IMR-90 (cell line): ENCODE data around the gene NOX3. TPM values are rescaled to one million over a fixed set of nuclear protein-coding genes. Genes with fewer than 3 reads are reported as not detected.

ENCODE experiments used
- ATAC-seq: fragments of 200-7000 bp; cut with Tn5 transposase; 2 replicates; pipeline ENCODE4 v1.9.1; 2020; ENCODE audit warnings: low read depth, mild to moderate bottlenecking, moderate library complexity
- BruUV-seq: library from RNA; stranded (reverse); fragments of 400-500 nt; replicated peaks from 2 replicates; lab custom pipeline; 2021; lab: Mats Ljungman, UMichigan
- CTCF ChIA-PET: fragments of 300-600 bp; formaldehyde crosslinking; extraction: SDS; loops from one replicate; lab custom pipeline; 2021; ENCODE audit warnings: antibody characterized with exemption; lab: Yijun Ruan, JAX
- POLR2A ChIA-PET: fragments of 300-600 bp; sonication (Branson Sonifier 250); formaldehyde crosslinking; loops from one replicate; lab custom pipeline; 2022; ENCODE audit warnings: antibody characterized with exemption; ENCODE audit not compliant: unreplicated experiment; lab: Charles Lee
- DNase-seq: peaks from one replicate; pipeline ENCODE4 v3.0.0; 2013
- H2AFZ ChIP-seq: replicated peaks from 2 replicates; pipeline ENCODE3; 2013; ENCODE audit warnings: low read length, mild to moderate bottlenecking; ENCODE audit not compliant: poor library complexity
- H2AK5ac ChIP-seq: 2 replicates; pipeline ENCODE4 v1.6.1; 2013; ENCODE audit warnings: low read depth, low read length, inconsistent platforms
- H2AK9ac ChIP-seq: replicated peaks from 2 replicates; pipeline ENCODE3; 2013; ENCODE audit warnings: mild to moderate bottlenecking, low read depth, low read length, moderate library complexity; ENCODE audit not compliant: poor library complexity
- H2BK120ac ChIP-seq: 2 replicates; pipeline ENCODE4 v1.6.1; 2013; ENCODE audit warnings: low read depth, low read length, inconsistent platforms
- H2BK15ac ChIP-seq: 3 replicates; pipeline ENCODE4 v1.6.1; 2013; ENCODE audit warnings: low read depth, low read length, inconsistent platforms
- H2BK20ac ChIP-seq: 2 replicates; pipeline ENCODE4 v1.6.1; 2013; ENCODE audit warnings: low read depth, mild to moderate bottlenecking, inconsistent platforms, low read length, moderate library complexity
- H2BK5ac ChIP-seq: 2 replicates; pipeline ENCODE4 v1.6.1; 2013; ENCODE audit warnings: mild to moderate bottlenecking, low read depth, low read length, inconsistent platforms; ENCODE audit not compliant: poor library complexity, severe bottlenecking
- H3K14ac ChIP-seq: replicated peaks from 2 replicates; pipeline ENCODE4 v1.6.1; 2013; ENCODE audit warnings: low read depth, low read length, inconsistent platforms
- H3K18ac ChIP-seq: 2 replicates; pipeline ENCODE4 v1.6.1; 2013; ENCODE audit warnings: low read depth, low read length, control low read depth
- H3K23ac ChIP-seq: 2 replicates; pipeline ENCODE4 v1.6.1; 2013; ENCODE audit warnings: low read depth, low read length, inconsistent platforms
- H3K27ac ChIP-seq: 2 replicates; pipeline ENCODE4 v1.5.1; 2013; ENCODE audit warnings: mild to moderate bottlenecking, control low read depth, low read length; ENCODE audit not compliant: insufficient read depth
- H3K27me3 ChIP-seq: 2 replicates; pipeline ENCODE4 v1.6.1; 2013; ENCODE audit warnings: low read length; ENCODE audit not compliant: control insufficient read depth, insufficient read depth
- H3K36me3 ChIP-seq: 2 replicates; pipeline ENCODE4 v1.6.1; 2013; ENCODE audit warnings: low read length, mixed read lengths; ENCODE audit not compliant: control insufficient read depth, insufficient read depth
- H3K4ac ChIP-seq: 2 replicates; pipeline ENCODE4 v1.6.1; 2013; ENCODE audit warnings: low read depth, low read length, inconsistent platforms
- H3K4me1 ChIP-seq: 2 replicates; pipeline ENCODE4 v1.6.1; 2013; ENCODE audit warnings: low read length, mixed read lengths; ENCODE audit not compliant: control insufficient read depth, insufficient read depth
- H3K4me2 ChIP-seq: 2 replicates; pipeline ENCODE4 v1.6.1; 2013; ENCODE audit warnings: low read depth, mild to moderate bottlenecking, control low read depth, low read length, moderate library complexity
- H3K4me3 ChIP-seq: 2 replicates; pipeline ENCODE4 v1.5.1; 2013; ENCODE audit warnings: low read depth, mild to moderate bottlenecking, control low read depth, low read length, moderate library complexity; ENCODE audit not compliant: insufficient read depth
- H3K56ac ChIP-seq: 2 replicates; pipeline ENCODE4 v1.6.1; 2013; ENCODE audit warnings: low read length, inconsistent platforms; ENCODE audit not compliant: insufficient read depth; ENCODE audit errors: extremely low read depth
- H3K79me1 ChIP-seq, 2 experiments: 2 replicates each; pipeline ENCODE4 v1.6.1; 2013; ENCODE audit warnings: low read length in 2 of 2, inconsistent platforms in 1 of 2, low read depth in 1 of 2
- H3K9ac ChIP-seq: 2 replicates; pipeline ENCODE4 v1.6.1; 2013; ENCODE audit warnings: low read depth, low read length, control low read depth
- H3K9me1 ChIP-seq: 2 replicates; pipeline ENCODE4 v1.6.1; 2013; ENCODE audit warnings: low read length, inconsistent platforms; ENCODE audit not compliant: insufficient read depth
- H3K9me3 ChIP-seq: 2 replicates; pipeline ENCODE4 v1.6.1; 2013; ENCODE audit warnings: low read length; ENCODE audit not compliant: control insufficient read depth, insufficient read depth
- H4K20me1 ChIP-seq: 2 replicates; pipeline ENCODE4 v1.6.1; 2013; ENCODE audit warnings: low read length, inconsistent platforms; ENCODE audit not compliant: insufficient read depth
- H4K5ac ChIP-seq: 2 replicates; pipeline ENCODE4 v1.6.1; 2013; ENCODE audit warnings: mild to moderate bottlenecking, low read depth, low read length, control low read depth
- H4K8ac ChIP-seq, 2 experiments: 2 replicates each; pipeline ENCODE4 v1.6.1; 2013; ENCODE audit warnings: low read depth in 2 of 2, low read length in 2 of 2, control low read depth in 1 of 2, inconsistent platforms in 1 of 2
- H4K91ac ChIP-seq: 2 replicates; pipeline ENCODE4 v1.6.1; 2013; ENCODE audit warnings: low read depth, low read length, inconsistent platforms; ENCODE audit not compliant: insufficient read depth
- BHLHE40 ChIP-seq: fragments of 150-350 bp; IDR thresholded peaks from 2 replicates; pipeline ENCODE4 v1.6.1; 2016; ENCODE audit warnings: mild to moderate bottlenecking, low read depth, low read length
- CEBPB ChIP-seq: IDR thresholded peaks from 2 replicates; pipeline ENCODE4 v1.6.1; 2012; ENCODE audit warnings: low read depth, low read length, improper control_type of control experiment
- CHD1 ChIP-seq: IDR thresholded peaks from 2 replicates; pipeline ENCODE4 v1.6.1; 2012; ENCODE audit warnings: low read depth, low read length, improper control_type of control experiment
- FOS ChIP-seq: fragments of 150-350 bp; IDR thresholded peaks from 2 replicates; pipeline ENCODE4 v1.6.1; 2016; ENCODE audit warnings: low read depth, low read length
- MAFK ChIP-seq: IDR thresholded peaks from 2 replicates; pipeline ENCODE4 v1.6.1; 2012; ENCODE audit warnings: low read depth, low read length, improper control_type of control experiment
- MAZ ChIP-seq: IDR thresholded peaks from 2 replicates; pipeline ENCODE4 v1.6.1; 2012; ENCODE audit warnings: low read depth, mild to moderate bottlenecking, low read length, improper control_type of control experiment, moderate library complexity, borderline replicate concordance
- MXI1 ChIP-seq: IDR thresholded peaks from 2 replicates; pipeline ENCODE4 v1.6.1; 2012; ENCODE audit warnings: low read depth, mild to moderate bottlenecking, low read length, moderate library complexity, borderline replicate concordance
- NFE2L2 ChIP-seq: fragments of 150-350 bp; IDR thresholded peaks from 2 replicates; pipeline ENCODE4 v1.6.1; 2016; ENCODE audit warnings: low read depth, mild to moderate bottlenecking, low read length
- POLR2A ChIP-seq: IDR thresholded peaks from 2 replicates; pipeline ENCODE4 v1.6.1; 2012; ENCODE audit warnings: mild to moderate bottlenecking, low read depth, low read length
- RAD21 ChIP-seq: IDR thresholded peaks from 2 replicates; pipeline ENCODE4 v1.6.1; 2012; ENCODE audit warnings: low read length, improper control_type of control experiment
- RCOR1 ChIP-seq: IDR thresholded peaks from 2 replicates; pipeline ENCODE4 v1.6.1; 2012; ENCODE audit warnings: mild to moderate bottlenecking, low read length, improper control_type of control experiment; ENCODE audit not compliant: insufficient replicate concordance
- RFX5 ChIP-seq: IDR thresholded peaks from 2 replicates; pipeline ENCODE4 v1.8.0; 2012; ENCODE audit warnings: low read depth, mild to moderate bottlenecking, low read length, moderate library complexity
- SMC3 ChIP-seq: fragments of 150-350 bp; IDR thresholded peaks from 2 replicates; pipeline ENCODE4 v1.6.1; 2016; ENCODE audit warnings: low read depth, mild to moderate bottlenecking, antibody characterized with exemption, low read length, moderate library complexity
- WGBS, 2 experiments: methylation state at CpG; one replicate each; pipeline versions ENCODE4 v1.1.5 to v1.1.7; 2013; ENCODE audit warnings: missing lambda C conversion rate in 2 of 2; ENCODE audit not compliant: insufficient read length in 1 of 2; ENCODE audit errors: extremely low coverage in 2 of 2; 5-methylcytosine and 5-hydroxymethylcytosine counted together
- dilution Hi-C: fragments of 300-500 bp; cut with HindIII; formaldehyde crosslinking; loops from one replicate; pipeline ENCODE4 v1.14.3; 2018; ENCODE audit warnings: low sequenced_read_pairs; ENCODE audit not compliant: unreplicated experiment
- in situ Hi-C: fragments of 300-500 bp; cut with MboI; formaldehyde crosslinking; loops from 3 replicates; pipeline ENCODE4 v1.14.3; 2019; ENCODE audit warnings: low sequenced_read_pairs, inconsistent platforms, mixed read lengths
- intact Hi-C: fragments of 100-400 bp; cut with micrococcal nuclease; formaldehyde crosslinking; loops from 2 replicates; pipeline ENCODE4 v1.10.0; 2022
- polyA plus RNA-seq, 3 experiments: library from polyadenylated mRNA; depleted of rRNA; stranded (reverse); fragments of >200 nt; gene quantifications; 2 replicates each; pipeline ENCODE4 v1.2.3, GENCODE V29; 2012; ENCODE audit warnings: low replicate concordance in 1 of 3
- total RNA-seq: library from RNA; depleted of rRNA; stranded (reverse); fragments of >200 nt; gene quantifications from 2 replicates; pipeline ENCODE4 v1.2.3, GENCODE V29; 2012
- TF ChIP-seq, protein P1 (sequence below): conservative IDR thresholded peaks from 2 replicates; pipeline ENCODE4 v1.5.1; 2012; ENCODE audit warnings: mild to moderate bottlenecking, low read depth, low read length, improper control_type of control experiment
- TF ChIP-seq, protein P2 (sequence below): fragments of 150-350 bp; IDR thresholded peaks from 2 replicates; pipeline ENCODE4 v1.6.1; 2017; ENCODE audit warnings: mild to moderate bottlenecking, antibody characterized with exemption, low read length, low read depth
- TF ChIP-seq, protein P3 (sequence below): fragments of 150-350 bp; IDR thresholded peaks from 2 replicates; pipeline ENCODE4 v1.6.1; 2016; ENCODE audit warnings: low read depth, mild to moderate bottlenecking, low read length, moderate library complexity, borderline replicate concordance

NOX3 gene
- total and polyA plus RNA-seq, 2 of the 4 experiments (the other 2 are of a cell fraction): not detected

DNA sequence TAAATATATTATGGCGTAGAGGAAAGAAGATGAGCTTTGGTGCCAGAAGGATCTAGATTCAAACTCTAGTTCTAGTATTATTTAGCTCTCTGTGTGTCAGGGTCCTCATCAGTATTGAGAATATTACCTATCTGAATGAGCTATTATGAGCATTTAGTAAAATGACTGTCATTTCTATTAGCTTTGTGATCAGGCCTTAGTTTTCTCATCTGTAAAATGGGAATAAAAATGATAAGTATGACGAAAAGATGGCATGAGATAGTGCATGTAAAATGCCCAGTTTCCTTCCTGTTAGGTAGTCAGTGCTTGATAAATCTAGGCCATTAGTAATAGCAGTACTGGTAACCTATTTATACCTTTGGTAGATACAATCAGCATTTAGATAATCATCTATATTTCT, 35.1 kb downstream of the NOX3 start:
- CTCF ChIA-PET: interaction anchor here (0.6 kb wide), 1 partner anchor 12 kb away, joined by 3 read pairs; no protein-coding TSS in a partner anchor
- intact Hi-C loops: no loop called here
- Histone ChIP-seq H2BK120ac (no peak overlapping the region), H3K14ac (no peak overlapping the region), H3K23ac (no peak overlapping the region), H2BK15ac (0 out of 3 replicates have a peak overlapping the region, but pooled peaks have one; percentile 71), H2BK20ac (no peak overlapping the region; the same call in 1 of the 2 replicates), H4K5ac (no peak overlapping the region), H2AFZ (no peak overlapping the region), H3K9ac (no peak overlapping the region), H4K8ac (peak overlapping the region in 1 of 2 experiments; percentile 13; a peak in 1 of 4 replicates), H3K36me3 (no peaks in the 10 kb centered on the region), H2BK5ac (no peak overlapping the region), H3K9me3 (no peaks in the 10 kb centered on the region), H4K91ac (no peak overlapping the region), H3K27ac (no peak overlapping the region), H3K56ac (no peak overlapping the region), H3K79me1 (no peaks in the 10 kb centered on the region), H4K20me1 (no peaks in the 10 kb centered on the region), H3K4ac (no peak overlapping the region), H3K4me3 (no peak overlapping the region), H3K4me2 (no peak overlapping the region), H3K9me1 (peaks cover 4% of the 10 kb centered on the region), H2AK5ac (no peak overlapping the region), H2AK9ac (no peak overlapping the region), H3K4me1 (peaks cover 3% of the 10 kb centered on the region), H3K18ac (no peak overlapping the region), H3K27me3 (no peaks in the 10 kb centered on the region)
- no peak for TF ChIP-seq BHLHE40
- TF ChIP-seq NFE2L2: no peak
- no peak for TF ChIP-seq RFX5
- no peak for TF ChIP-seq CEBPB
- TF ChIP-seq, protein P1, sequence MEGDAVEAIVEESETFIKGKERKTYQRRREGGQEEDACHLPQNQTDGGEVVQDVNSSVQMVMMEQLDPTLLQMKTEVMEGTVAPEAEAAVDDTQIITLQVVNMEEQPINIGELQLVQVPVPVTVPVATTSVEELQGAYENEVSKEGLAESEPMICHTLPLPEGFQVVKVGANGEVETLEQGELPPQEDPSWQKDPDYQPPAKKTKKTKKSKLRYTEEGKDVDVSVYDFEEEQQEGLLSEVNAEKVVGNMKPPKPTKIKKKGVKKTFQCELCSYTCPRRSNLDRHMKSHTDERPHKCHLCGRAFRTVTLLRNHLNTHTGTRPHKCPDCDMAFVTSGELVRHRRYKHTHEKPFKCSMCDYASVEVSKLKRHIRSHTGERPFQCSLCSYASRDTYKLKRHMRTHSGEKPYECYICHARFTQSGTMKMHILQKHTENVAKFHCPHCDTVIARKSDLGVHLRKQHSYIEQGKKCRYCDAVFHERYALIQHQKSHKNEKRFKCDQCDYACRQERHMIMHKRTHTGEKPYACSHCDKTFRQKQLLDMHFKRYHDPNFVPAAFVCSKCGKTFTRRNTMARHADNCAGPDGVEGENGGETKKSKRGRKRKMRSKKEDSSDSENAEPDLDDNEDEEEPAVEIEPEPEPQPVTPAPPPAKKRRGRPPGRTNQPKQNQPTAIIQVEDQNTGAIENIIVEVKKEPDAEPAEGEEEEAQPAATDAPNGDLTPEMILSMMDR: no peak
- no peak for TF ChIP-seq FOS
- TF ChIP-seq, protein P2, sequence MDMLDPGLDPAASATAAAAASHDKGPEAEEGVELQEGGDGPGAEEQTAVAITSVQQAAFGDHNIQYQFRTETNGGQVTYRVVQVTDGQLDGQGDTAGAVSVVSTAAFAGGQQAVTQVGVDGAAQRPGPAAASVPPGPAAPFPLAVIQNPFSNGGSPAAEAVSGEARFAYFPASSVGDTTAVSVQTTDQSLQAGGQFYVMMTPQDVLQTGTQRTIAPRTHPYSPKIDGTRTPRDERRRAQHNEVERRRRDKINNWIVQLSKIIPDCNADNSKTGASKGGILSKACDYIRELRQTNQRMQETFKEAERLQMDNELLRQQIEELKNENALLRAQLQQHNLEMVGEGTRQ: no peak
- TF ChIP-seq POLR2A: no peak
- TF ChIP-seq RCOR1: no peak
- no peak for TF ChIP-seq MAFK
- no peak for TF ChIP-seq MXI1
- no peak for TF ChIP-seq CHD1
- no peak for TF ChIP-seq SMC3
- TF ChIP-seq, protein P3, sequence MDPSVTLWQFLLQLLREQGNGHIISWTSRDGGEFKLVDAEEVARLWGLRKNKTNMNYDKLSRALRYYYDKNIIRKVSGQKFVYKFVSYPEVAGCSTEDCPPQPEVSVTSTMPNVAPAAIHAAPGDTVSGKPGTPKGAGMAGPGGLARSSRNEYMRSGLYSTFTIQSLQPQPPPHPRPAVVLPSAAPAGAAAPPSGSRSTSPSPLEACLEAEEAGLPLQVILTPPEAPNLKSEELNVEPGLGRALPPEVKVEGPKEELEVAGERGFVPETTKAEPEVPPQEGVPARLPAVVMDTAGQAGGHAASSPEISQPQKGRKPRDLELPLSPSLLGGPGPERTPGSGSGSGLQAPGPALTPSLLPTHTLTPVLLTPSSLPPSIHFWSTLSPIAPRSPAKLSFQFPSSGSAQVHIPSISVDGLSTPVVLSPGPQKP: no peak
- no peak for TF ChIP-seq MAZ
- TF ChIP-seq RAD21: no peak
- ATAC-seq (no peak), DNase-seq (no peak)
- BruUV-seq: no TSS peak
- dilution Hi-C loops: no loop called here
- WGBS, 2 experiments: no CpG with 5 or more reads among the region's 2 CpGs
- POLR2A ChIA-PET: interaction anchor here (0.6 kb wide), 1 partner anchor 10 kb away, joined by 3 read pairs; no protein-coding TSS in a partner anchor
- in situ Hi-C loops: no loop called here
